ENCODE measurements around the gene ABLIM1.

DNA sequence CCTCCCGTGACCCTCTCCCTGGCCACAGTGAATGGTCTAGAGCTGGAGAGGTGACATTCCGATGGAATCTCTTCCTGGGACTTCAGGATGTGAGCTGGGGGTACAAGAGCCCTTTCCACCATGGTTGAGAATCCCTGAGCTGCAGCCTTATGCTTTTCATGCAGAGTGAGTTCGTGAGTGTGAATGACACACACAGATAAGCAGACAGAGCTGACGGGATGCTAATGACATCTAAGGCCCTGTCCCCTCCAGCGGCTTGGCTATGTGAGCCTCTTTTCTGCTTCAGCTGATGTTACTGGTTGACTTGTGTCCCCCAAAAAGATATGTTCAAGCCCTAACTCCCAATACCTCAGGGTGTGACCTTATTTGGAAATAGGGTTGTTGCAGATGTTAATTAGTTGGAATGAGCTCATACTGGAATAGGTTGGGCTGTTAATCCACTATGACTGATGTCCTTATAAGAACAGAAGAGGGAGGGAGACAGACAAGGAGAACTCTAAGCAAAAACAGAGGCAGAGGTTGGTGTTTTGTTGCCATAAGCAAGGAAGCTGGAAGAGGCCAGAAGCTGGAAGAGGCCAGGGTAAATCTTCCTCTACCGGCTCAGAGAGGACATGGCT lies 142.7 kb downstream of the ABLIM1 start:
- TF ChIP-seq POLR2A (IDR thresholded peaks at IDR 0.05; ENCODE audit: low read depth), result no peak
- TF ChIP-seq, protein P1, sequence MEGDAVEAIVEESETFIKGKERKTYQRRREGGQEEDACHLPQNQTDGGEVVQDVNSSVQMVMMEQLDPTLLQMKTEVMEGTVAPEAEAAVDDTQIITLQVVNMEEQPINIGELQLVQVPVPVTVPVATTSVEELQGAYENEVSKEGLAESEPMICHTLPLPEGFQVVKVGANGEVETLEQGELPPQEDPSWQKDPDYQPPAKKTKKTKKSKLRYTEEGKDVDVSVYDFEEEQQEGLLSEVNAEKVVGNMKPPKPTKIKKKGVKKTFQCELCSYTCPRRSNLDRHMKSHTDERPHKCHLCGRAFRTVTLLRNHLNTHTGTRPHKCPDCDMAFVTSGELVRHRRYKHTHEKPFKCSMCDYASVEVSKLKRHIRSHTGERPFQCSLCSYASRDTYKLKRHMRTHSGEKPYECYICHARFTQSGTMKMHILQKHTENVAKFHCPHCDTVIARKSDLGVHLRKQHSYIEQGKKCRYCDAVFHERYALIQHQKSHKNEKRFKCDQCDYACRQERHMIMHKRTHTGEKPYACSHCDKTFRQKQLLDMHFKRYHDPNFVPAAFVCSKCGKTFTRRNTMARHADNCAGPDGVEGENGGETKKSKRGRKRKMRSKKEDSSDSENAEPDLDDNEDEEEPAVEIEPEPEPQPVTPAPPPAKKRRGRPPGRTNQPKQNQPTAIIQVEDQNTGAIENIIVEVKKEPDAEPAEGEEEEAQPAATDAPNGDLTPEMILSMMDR (IDR thresholded peaks at IDR 0.05), result no peak
- TF ChIP-seq POLR2AphosphoS5 (IDR thresholded peaks at IDR 0.05), result no peak

All from esophagus muscularis mucosa (tissue), 3 donors.